ENCODE measurements around the gene TMTC4.

GRCh38 chr13:100581504-100581903 lies 93.1 kb downstream of the TMTC4 start:
- TF ChIP-seq POLR2A (IDR thresholded peaks at IDR 0.05) (no peak), CTCF (IDR thresholded peaks at IDR 0.05 in 4 of 5, conservative IDR thresholded peaks at IDR 0.05 in 1 of 5) (no peak)

Data from gastrocnemius medialis (tissue), 4 donors.